Measurements from ENCODE around the gene CAVIN1. TPM values are rescaled to one million over a fixed set of nuclear protein-coding genes. Genes with fewer than 3 reads are reported as not detected.
"Not testable (repeated sequence)": the region's sequence is repeated elsewhere in the genome, so short reads cannot be mapped to it uniquely, and the experiment has no call there.

CAVIN1 gene
- total RNA-seq, 1 donor from 2014 or later = 269 TPM

DNA sequence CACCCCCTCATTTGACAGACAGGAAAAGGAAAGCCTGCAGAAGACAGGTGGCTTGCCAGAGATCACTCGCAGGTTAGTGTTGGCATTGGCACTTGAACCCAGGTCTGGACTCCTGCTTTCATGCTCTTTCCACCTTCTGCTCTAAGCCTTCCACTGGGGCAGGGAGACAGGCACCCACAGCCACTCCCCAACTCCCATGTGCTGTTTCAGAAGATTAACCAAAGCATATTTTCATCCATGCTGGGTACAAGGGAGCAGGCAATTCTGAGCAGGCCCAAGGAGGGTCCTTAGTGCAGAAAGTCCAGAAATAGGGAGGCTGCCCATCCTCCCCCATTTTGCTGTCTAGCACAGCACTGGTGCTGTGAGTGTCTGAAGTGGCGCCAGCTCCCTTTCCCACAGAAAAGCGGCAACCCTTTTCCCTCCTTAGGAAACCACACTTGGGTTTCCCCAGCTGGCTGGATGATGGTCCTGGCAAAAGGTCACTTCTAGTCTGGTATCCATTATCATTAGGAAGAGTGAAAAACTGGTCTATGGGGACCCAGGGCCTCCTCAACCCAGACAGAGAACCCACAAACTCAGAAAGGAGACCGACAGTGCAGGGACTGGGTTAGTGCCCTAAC, 2.0 kb upstream of the CAVIN1 start:
- TF ChIP-seq CTCF (IDR thresholded peaks at IDR 0.05) = no peak
- Histone ChIP-seq H3K4me1 (peaks cover 42% of the 10 kb centered on the region), H3K9me3 (no peaks in the 10 kb centered on the region), H3K27me3 (ENCODE audit: low read depth) (peaks cover 19% of the 10 kb centered on the region), H3K27ac (no peak overlapping the region), H3K4me3 (no peak overlapping the region), H3K36me3 (no peaks in the 10 kb centered on the region)
- ATAC-seq (no peak), DNase-seq (no peak)
- intact Hi-C loops (cut with DNase I) = no loop called here

DNA sequence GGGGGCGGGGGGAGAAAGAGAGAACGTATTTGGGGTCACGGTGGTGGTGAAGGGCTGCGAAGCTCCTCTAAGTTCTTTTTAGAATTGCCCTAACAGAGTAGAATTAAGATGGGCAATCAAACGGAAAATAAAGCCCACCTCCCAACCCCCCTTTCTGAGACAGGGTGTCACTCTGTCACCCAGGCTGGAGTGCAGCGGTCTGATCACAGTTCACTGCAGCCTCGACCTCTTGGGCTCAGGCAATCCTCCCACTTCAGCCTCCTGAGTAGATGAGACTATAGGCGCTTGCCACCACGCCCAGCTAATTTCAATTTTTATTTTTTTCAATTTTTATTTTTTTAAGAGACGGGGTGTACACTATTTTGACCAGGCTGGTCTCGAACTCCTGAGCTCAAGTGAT, 710 bp upstream of the CAVIN1 start:
- intact Hi-C loops (cut with DNase I) = no loop called here
- H3K27ac ChIP-seq = peak overlapping the region; percentile 94
- peak overlapping the region; percentile 94 for H3K4me3 ChIP-seq
- ATAC-seq (no peak), DNase-seq (no peak)
- no peak for TF ChIP-seq CTCF (IDR thresholded peaks at IDR 0.05)
- peaks cover 46% of the 10 kb centered on the region for H3K4me1 ChIP-seq
- no peaks in the 10 kb centered on the region for H3K9me3 ChIP-seq
- H3K36me3 ChIP-seq = no peaks in the 10 kb centered on the region
- peaks cover 19% of the 10 kb centered on the region for H3K27me3 ChIP-seq (ENCODE audit: low read depth)

- Histone ChIP-seq H3K36me3 (no peaks in the 10 kb centered on the region), H3K27ac (peak overlapping the region; percentile 94), H3K27me3 (ENCODE audit: low read depth) (peaks cover 19% of the 10 kb centered on the region), H3K4me3 (peak overlapping the region; percentile 94), H3K4me1 (peaks cover 49% of the 10 kb centered on the region), H3K9me3 (no peaks in the 10 kb centered on the region)
- peak; percentile 68 for DNase-seq
- intact Hi-C loops (cut with DNase I) = no loop called here
- no peak for TF ChIP-seq CTCF (IDR thresholded peaks at IDR 0.05)
- ATAC-seq = peak; percentile 49 to 61
These were observed 571 bp downstream of the CAVIN1 start for GRCh38 chr17:42422412-42422957.

DNA sequence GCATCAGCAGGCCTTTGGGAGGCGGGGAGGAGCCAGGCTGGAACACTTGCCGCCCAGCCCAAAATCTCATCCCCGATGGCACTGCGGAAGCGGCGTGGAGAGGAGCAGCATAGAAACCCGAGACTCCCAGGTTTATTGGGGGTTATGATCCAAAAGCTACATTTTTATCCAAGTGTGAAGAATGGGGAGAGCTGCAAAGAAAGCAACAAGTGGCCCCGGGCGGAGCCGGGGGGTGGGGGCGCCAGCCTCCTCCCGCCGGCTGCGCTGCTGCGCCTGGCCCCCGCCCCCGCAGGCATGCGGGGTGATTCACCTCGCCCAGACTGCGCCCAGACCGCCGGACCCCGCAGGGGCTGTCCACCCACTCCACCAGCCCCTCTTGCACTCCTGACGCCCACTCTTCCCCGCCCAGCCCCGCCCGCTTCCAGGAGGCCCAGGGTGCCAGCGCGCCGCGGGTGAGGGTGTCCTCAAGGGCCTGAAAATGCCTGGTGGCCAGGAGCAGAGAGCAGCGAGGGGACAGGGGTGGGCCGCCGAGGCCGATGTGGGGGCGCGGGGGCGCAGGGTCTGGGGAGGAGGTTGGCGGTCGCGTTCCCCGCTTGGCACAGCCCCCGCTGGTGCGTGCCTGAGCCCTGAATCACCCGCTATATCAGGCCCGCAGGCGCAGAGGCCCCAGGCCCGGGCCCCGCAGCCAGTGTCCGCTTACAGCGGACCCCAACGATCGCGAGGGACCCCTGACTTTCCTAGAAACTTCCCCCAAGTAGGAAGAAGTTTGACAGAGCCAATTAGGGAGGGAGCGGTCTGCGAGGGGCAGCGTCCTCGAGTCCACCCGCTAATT, 1.3 kb downstream of the CAVIN1 start:
- ATAC-seq (peak; percentile 54 to 62), DNase-seq (peak; percentile 61)
- Histone ChIP-seq H3K27me3 (ENCODE audit: low read depth) (peaks cover 19% of the 10 kb centered on the region), H3K36me3 (no peaks in the 10 kb centered on the region), H3K9me3 (no peaks in the 10 kb centered on the region), H3K4me1 (peaks cover 57% of the 10 kb centered on the region), H3K27ac (peak overlapping the region; percentile 94), H3K4me3 (peak overlapping the region; percentile 94)
- intact Hi-C loops (cut with DNase I) = no loop called here
- no peak for TF ChIP-seq CTCF (IDR thresholded peaks at IDR 0.05)

- H3K36me3 ChIP-seq = no peaks in the 10 kb centered on the region
- no peak for TF ChIP-seq CTCF (IDR thresholded peaks at IDR 0.05)
- peaks cover 61% of the 10 kb centered on the region for H3K4me1 ChIP-seq
- peak overlapping the region; percentile 94 for H3K27ac ChIP-seq
- DNase-seq (no peak), ATAC-seq (no peak)
- intact Hi-C loops (cut with DNase I) = no loop called here
- H3K4me3 ChIP-seq = peak overlapping the region; percentile 94
- H3K9me3 ChIP-seq = no peaks in the 10 kb centered on the region
- peaks cover 19% of the 10 kb centered on the region for H3K27me3 ChIP-seq (ENCODE audit: low read depth)
These were observed 1.9 kb downstream of the CAVIN1 start for GRCh38 chr17:42421136-42421506.

- H3K9me3 ChIP-seq; ATAC-seq; H3K27ac ChIP-seq; DNase-seq; H3K36me3 ChIP-seq; intact Hi-C loops (cut with DNase I); H3K4me3 ChIP-seq: not testable (repeated sequence)
- H3K27me3 ChIP-seq (ENCODE audit: low read depth) = peaks cover 16% of the 10 kb centered on the region
- H3K4me1 ChIP-seq = peaks cover 85% of the 10 kb centered on the region
These were observed 5.1 kb downstream of the CAVIN1 start for GRCh38 chr17:42417981-42418380.
